ENCODE measurements around the gene OR6X1. TPM values are rescaled to one million over a fixed set of nuclear protein-coding genes. Genes with fewer than 3 reads are reported as not detected.

The OR6X1 gene
- total and polyA plus RNA-seq, 9 of the 15 experiments (the other 6 are each of a cell fraction or from before 2014, with no cell fraction given) = not detected

DNA sequence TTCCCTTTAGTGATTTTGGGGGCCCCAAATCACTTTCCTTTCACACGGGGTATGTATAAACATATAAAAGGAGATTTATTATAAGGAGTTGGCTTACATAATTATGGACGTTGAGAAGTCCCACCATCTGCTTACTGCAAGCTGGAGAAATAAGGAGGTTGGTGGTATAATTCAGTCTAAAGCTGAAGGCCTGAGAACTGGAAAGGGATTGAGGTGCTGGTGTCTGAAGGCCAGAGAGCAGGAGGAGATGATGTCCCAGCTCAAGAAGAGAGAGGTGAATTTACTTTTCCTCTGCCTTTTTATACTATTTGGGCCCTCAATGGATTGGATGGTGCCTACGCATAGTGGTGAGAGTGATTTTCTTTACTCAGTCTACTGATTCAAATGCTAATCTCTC is 11.6 kb downstream of the OR6X1 start:
- in situ Hi-C loops (cut with MboI) (no loop called here), intact Hi-C loops (cut with micrococcal nuclease) (loop anchor here (10.0 kb wide), 1 partner anchor 452 kb away; no protein-coding TSS in a partner anchor)
- Histone ChIP-seq H3K4me3 (peak overlapping the region; percentile 92), H3K27ac (ENCODE audit: extremely low read depth, low read depth, low read length) (peak overlapping the region; percentile 87), H3K27me3 (ENCODE audit: control insufficient read depth in 2 of 2, insufficient read depth in 2 of 2, low read length in 2 of 2) (no peaks in the 10 kb centered on the region), H2AFZ (ENCODE audit: low read depth, low read length) (peak overlapping the region; percentile 94), H3K9me3 (replicated peaks; ENCODE audit: control insufficient read depth, insufficient read depth, low read depth, low read length) (no peaks in the 10 kb centered on the region), H3K36me3 (ENCODE audit: control insufficient read depth, insufficient read depth, low read length) (peaks cover 26% of the 10 kb centered on the region; the same call in 2 of the 3 replicates), H3K9me1 (ENCODE audit: control insufficient read depth, insufficient read depth, low read length) (no peaks in the 10 kb centered on the region), H3K4me1 (replicated peaks in 1 of 2; ENCODE audit: control insufficient read depth in 2 of 2, insufficient read depth in 2 of 2, low read length in 2 of 2) (peaks cover 11 to 20% of the 10 kb centered on the region in 2 experiments; a peak in 4 of 5 replicates), H4K20me1 (replicated peaks; ENCODE audit: control insufficient read depth, insufficient read depth, low read length) (no peaks in the 10 kb centered on the region), H3K4me2 (ENCODE audit: insufficient read depth, low read length) (peak overlapping the region; percentile 88), H3K79me2 (ENCODE audit: control insufficient read depth, insufficient read depth, low read length) (peaks cover 40% of the 10 kb centered on the region), H3K9ac (ENCODE audit: insufficient read depth in 1 of 2, low read depth in 2 of 2, low read length in 2 of 2) (peak overlapping the region in 1 of 2 experiments; percentile 86; a peak in 3 of 4 replicates)
- ATAC-seq = no peak
- no peak for DNase-seq (ENCODE audit: extremely low read depth in 1 of 4, low spot score in 3 of 4)
- 29% methylated on average over 3 of the region's 3 CpGs for WGBS (ENCODE audit: insufficient coverage, low coverage, missing lambda C conversion rate)
- no TSS peak for BruUV-seq (replicated peaks)
- CTCF ChIA-PET (ENCODE audit: low intra/inter-chr PET ratio) = no interaction called here
- POLR2A ChIA-PET = interaction anchor here (1.2 to 1.6 kb wide), 2 partner anchors 8 to 13 kb away, joined by 3 to 4 read pairs; no protein-coding TSS in a partner anchor
- TF ChIP-seq GATAD2B (IDR thresholded peaks at IDR 0.05; ENCODE audit: borderline replicate concordance) (0 out of 2 replicates have a peak, but pooled peaks have one; percentile 1), PHF21A (IDR thresholded peaks at IDR 0.05; ENCODE audit: borderline replicate concordance, low read depth) (peak; percentile 64; the same call in 1 of the 2 replicates), SMARCA5 (IDR thresholded peaks at IDR 0.05) (no peak)
- no peak for FAIRE-seq

GRCh38 chr11:123742031-123742723 is 12.1 kb downstream of the OR6X1 start:
- peak in 2 of 4 experiments; percentile 22 to 56 for DNase-seq (ENCODE audit: extremely low read depth in 1 of 4, low spot score in 3 of 4)
- CTCF ChIA-PET (ENCODE audit: low intra/inter-chr PET ratio) = interaction anchor here (0.7 kb wide), 1 partner anchor 1134 kb away, joined by 3 read pairs; no protein-coding TSS in a partner anchor
- intact Hi-C loops (cut with micrococcal nuclease) (loop anchor here (10.0 kb wide), 1 partner anchor 453 kb away; no protein-coding TSS in a partner anchor), in situ Hi-C loops (cut with MboI) (no loop called here)
- POLR2A ChIA-PET = interaction anchor here (1.0 to 1.6 kb wide), 3 partner anchors 8 to 314 kb away, joined by 3 to 4 read pairs (median 3); no protein-coding TSS in a partner anchor
- peak; percentile 57 for FAIRE-seq
- H3K4me3 ChIP-seq = peak overlapping the region; percentile 92
- peak overlapping the region; percentile 88 for H3K4me2 ChIP-seq (ENCODE audit: insufficient read depth, low read length)
- peak overlapping the region; percentile 94 for H2AFZ ChIP-seq (ENCODE audit: low read depth, low read length)
- H3K9me3 ChIP-seq (replicated peaks; ENCODE audit: control insufficient read depth, insufficient read depth, low read depth, low read length) = no peaks in the 10 kb centered on the region
- BruUV-seq (replicated peaks) = TSS peak; percentile 90
- no peaks in the 10 kb centered on the region for H3K9me1 ChIP-seq (ENCODE audit: control insufficient read depth, insufficient read depth, low read length)
- peaks cover 31% of the 10 kb centered on the region for H3K36me3 ChIP-seq (ENCODE audit: control insufficient read depth, insufficient read depth, low read length)
- peaks cover 11 to 20% of the 10 kb centered on the region in 2 experiments; a peak in 4 of 5 replicates for H3K4me1 ChIP-seq (replicated peaks in 1 of 2; ENCODE audit: control insufficient read depth in 2 of 2, insufficient read depth in 2 of 2, low read length in 2 of 2)
- peak overlapping the region; percentile 87 for H3K27ac ChIP-seq (ENCODE audit: extremely low read depth, low read depth, low read length)
- ATAC-seq = peak; percentile 5
- H4K20me1 ChIP-seq (replicated peaks; ENCODE audit: control insufficient read depth, insufficient read depth, low read length) = no peaks in the 10 kb centered on the region
- 0% methylated on average over 12 of the region's 12 CpGs for WGBS (ENCODE audit: insufficient coverage, low coverage, missing lambda C conversion rate)
- peak overlapping the region; percentile 86 to 91; a peak in 3 of 4 replicates for H3K9ac ChIP-seq (ENCODE audit: insufficient read depth in 1 of 2, low read depth in 2 of 2, low read length in 2 of 2)
- peaks cover 45% of the 10 kb centered on the region for H3K79me2 ChIP-seq (ENCODE audit: control insufficient read depth, insufficient read depth, low read length)
- no peaks in the 10 kb centered on the region for H3K27me3 ChIP-seq (ENCODE audit: control insufficient read depth in 2 of 2, insufficient read depth in 2 of 2, low read length in 2 of 2)
- TF ChIP-seq HNRNPLL (IDR thresholded peaks at IDR 0.05; ENCODE audit: low read depth, low read length, poor library complexity, severe bottlenecking) = no peak

Measured in K562 (cell line).